Smooth muscle cell (in vitro differentiated cells): ENCODE measurements around the gene MORC2. TPM values are rescaled to one million over a fixed set of nuclear protein-coding genes. Genes with fewer than 3 reads are reported as not detected.

Experiments
- DNase-seq: peaks from one replicate; lab custom pipeline; 2025; ENCODE audit not compliant: unreplicated experiment; lab: John Stamatoyannopoulos, UW
- H2AFZ ChIP-seq: fragments of 200-600 bp; sonication (generic); 2 replicates; pipeline ENCODE4 v1.6.0; 2016; ENCODE audit warnings: antibody characterized with exemption, low read depth, mild to moderate bottlenecking
- H3F3A ChIP-seq: fragments of 200-600 bp; sonication (generic); 2 replicates; pipeline ENCODE4 v1.6.0; 2017; ENCODE audit warnings: antibody characterized with exemption, low read depth
- H3K27ac ChIP-seq: fragments of 200-600 bp; sonication (generic); 2 replicates; pipeline ENCODE4 v1.5.1; 2016; ENCODE audit warnings: low read depth, mild to moderate bottlenecking
- H3K27me3 ChIP-seq: fragments of 200-600 bp; sonication (generic); 2 replicates; pipeline ENCODE4 v1.6.1; 2016; ENCODE audit warnings: low read depth, mild to moderate bottlenecking
- H3K36me3 ChIP-seq: fragments of 200-600 bp; sonication (generic); 2 replicates; pipeline ENCODE4 v1.5.1; 2016; ENCODE audit warnings: low read depth
- H3K4me1 ChIP-seq: fragments of 200-600 bp; sonication (generic); 2 replicates; pipeline ENCODE4 v1.5.1; 2016; ENCODE audit warnings: low read depth
- H3K4me2 ChIP-seq: fragments of 200-600 bp; sonication (generic); 2 replicates; pipeline ENCODE4 v1.6.0; 2016; ENCODE audit warnings: mild to moderate bottlenecking
- H3K4me3 ChIP-seq: fragments of 200-600 bp; sonication (generic); 2 replicates; pipeline ENCODE4 v1.5.1; 2016; ENCODE audit warnings: mild to moderate bottlenecking
- H3K79me2 ChIP-seq: fragments of 200-600 bp; sonication (generic); 2 replicates; pipeline ENCODE4 v1.6.0; 2016; ENCODE audit warnings: low read depth, mild to moderate bottlenecking
- H3K9ac ChIP-seq: fragments of 200-600 bp; sonication (generic); 2 replicates; pipeline ENCODE4 v1.6.0; 2016; ENCODE audit warnings: low read depth
- H3K9me3 ChIP-seq: fragments of 200-600 bp; sonication (generic); replicated peaks from 2 replicates; pipeline ENCODE4 v1.5.1; 2016; ENCODE audit warnings: low read depth
- H4K20me1 ChIP-seq: fragments of 200-600 bp; sonication (generic); 2 replicates; pipeline ENCODE4 v1.6.0; 2016; ENCODE audit warnings: low read depth
- WGBS: methylation state at CpG from one replicate; pipeline ENCODE4 v1.1.7; 2016; ENCODE audit warnings: low lambda C conversion rate; 5-methylcytosine and 5-hydroxymethylcytosine counted together
- polyA plus RNA-seq: library from polyadenylated mRNA; unstranded; fragments of >200 nt; fragmentation: Nextera tagmentation; extraction: Ambion mirVana; gene quantifications from 2 replicates; pipeline ENCODE4 v1.2.1, GENCODE V29; 2016
- total RNA-seq: library from RNA; depleted of rRNA; stranded (reverse); fragments of >200 nt; gene quantifications from 2 replicates; pipeline ENCODE4 v1.2.3, GENCODE V29; 2014
- TF ChIP-seq, protein P1 (sequence below): fragments of 200-600 bp; sonication (generic); IDR thresholded peaks from 2 replicates; pipeline ENCODE4 v1.5.1; 2017; ENCODE audit warnings: borderline replicate concordance, mild to moderate bottlenecking, antibody characterized with exemption; ENCODE audit not compliant: insufficient read depth, poor library complexity, severe bottlenecking

Gene MORC2
- total and polyA plus RNA-seq, 2 experiments from 2014 or later: 22.0 to 42.9 TPM

DNA sequence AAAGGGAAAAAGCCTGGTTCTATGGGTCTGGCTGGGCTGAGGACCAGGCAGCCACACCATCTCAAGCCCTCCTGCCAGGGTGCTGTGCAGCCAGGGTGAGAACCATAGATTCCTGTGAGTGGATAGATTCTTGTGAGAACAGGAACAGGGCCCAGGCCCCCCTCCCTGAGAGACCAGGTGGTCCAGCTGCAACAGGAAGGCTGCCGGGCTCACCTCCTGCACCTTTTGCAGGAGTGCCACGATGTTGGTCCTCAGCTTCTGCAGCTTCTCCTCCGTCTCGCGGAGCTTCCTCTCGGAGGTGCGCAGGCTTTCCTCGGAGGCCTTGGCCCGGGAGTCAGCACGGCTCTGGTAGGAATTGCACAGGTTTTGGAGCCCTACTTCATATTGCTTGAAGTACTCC lies 40.8 kb downstream of the MORC2 start:
- peaks cover 5% of the 10 kb centered on the region for H3K36me3 ChIP-seq
- no peaks in the 10 kb centered on the region for H3K79me2 ChIP-seq
- H3K4me2 ChIP-seq: no peak overlapping the region
- H3K4me3 ChIP-seq: no peak overlapping the region
- H2AFZ ChIP-seq: no peak overlapping the region
- no peaks in the 10 kb centered on the region for H3F3A ChIP-seq
- WGBS: 95% methylated on average over 10 of the region's 10 CpGs
- no peak for DNase-seq
- H3K9me3 ChIP-seq: no peaks in the 10 kb centered on the region
- H3K27me3 ChIP-seq: no peaks in the 10 kb centered on the region
- TF ChIP-seq, protein P1, sequence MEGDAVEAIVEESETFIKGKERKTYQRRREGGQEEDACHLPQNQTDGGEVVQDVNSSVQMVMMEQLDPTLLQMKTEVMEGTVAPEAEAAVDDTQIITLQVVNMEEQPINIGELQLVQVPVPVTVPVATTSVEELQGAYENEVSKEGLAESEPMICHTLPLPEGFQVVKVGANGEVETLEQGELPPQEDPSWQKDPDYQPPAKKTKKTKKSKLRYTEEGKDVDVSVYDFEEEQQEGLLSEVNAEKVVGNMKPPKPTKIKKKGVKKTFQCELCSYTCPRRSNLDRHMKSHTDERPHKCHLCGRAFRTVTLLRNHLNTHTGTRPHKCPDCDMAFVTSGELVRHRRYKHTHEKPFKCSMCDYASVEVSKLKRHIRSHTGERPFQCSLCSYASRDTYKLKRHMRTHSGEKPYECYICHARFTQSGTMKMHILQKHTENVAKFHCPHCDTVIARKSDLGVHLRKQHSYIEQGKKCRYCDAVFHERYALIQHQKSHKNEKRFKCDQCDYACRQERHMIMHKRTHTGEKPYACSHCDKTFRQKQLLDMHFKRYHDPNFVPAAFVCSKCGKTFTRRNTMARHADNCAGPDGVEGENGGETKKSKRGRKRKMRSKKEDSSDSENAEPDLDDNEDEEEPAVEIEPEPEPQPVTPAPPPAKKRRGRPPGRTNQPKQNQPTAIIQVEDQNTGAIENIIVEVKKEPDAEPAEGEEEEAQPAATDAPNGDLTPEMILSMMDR: no peak
- no peaks in the 10 kb centered on the region for H3K4me1 ChIP-seq
- H4K20me1 ChIP-seq: peaks cover 7% of the 10 kb centered on the region
- no peak overlapping the region for H3K9ac ChIP-seq
- H3K27ac ChIP-seq: no peak overlapping the region

DNA sequence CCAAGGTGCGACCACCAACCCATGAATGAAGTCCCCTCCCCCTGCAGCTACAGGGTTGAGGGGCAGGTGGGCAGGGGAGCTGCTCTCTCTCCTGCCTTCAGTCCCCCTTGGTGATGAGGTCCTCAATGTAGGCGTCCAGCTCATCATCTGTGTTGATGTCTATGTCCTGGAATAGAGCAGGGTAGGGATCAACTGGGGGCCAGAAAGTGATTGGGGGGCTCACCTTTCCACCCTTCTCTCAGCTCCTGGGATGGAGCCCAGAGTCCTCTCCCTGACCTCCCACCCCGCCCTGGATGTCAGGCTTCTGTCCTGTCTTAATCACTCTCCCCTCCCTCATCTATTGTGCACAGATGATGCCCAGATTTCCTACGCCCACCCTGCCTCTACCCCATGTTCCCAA lies 41.9 kb downstream of the MORC2 start:
- Histone ChIP-seq H3K4me1 (no peaks in the 10 kb centered on the region), H3K79me2 (no peaks in the 10 kb centered on the region), H3K27ac (no peak overlapping the region), H3K4me3 (no peak overlapping the region), H2AFZ (no peak overlapping the region), H3K9me3 (no peaks in the 10 kb centered on the region), H4K20me1 (peaks cover 7% of the 10 kb centered on the region), H3K9ac (no peak overlapping the region), H3K4me2 (no peak overlapping the region), H3K36me3 (peaks cover 5% of the 10 kb centered on the region), H3K27me3 (no peaks in the 10 kb centered on the region), H3F3A (no peaks in the 10 kb centered on the region)
- 94% methylated on average over 4 of the region's 4 CpGs for WGBS
- TF ChIP-seq, protein P1: no peak
- DNase-seq: no peak

DNA sequence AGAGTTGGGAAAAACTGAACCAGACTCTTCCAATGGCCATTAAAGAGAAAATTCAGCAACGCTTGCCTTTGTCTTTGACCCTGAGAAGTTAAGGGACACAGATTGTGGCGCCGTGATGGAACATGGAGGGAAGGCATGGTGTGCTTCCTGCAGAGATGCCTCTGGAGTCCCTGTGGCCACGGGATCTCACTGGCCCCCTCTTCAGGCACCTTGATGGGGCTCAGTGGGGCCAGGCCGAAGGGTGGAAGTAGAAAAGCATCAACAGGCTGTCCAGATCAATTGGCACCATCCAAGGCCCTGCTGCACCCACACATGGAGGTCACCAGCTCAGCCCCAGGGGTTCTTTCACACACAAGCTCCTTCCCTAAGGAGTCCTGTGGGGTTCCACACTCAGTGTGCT lies 42.9 kb downstream of the MORC2 start:
- TF ChIP-seq, protein P1: no peak
- H3K9me3 ChIP-seq: no peaks in the 10 kb centered on the region

DNA sequence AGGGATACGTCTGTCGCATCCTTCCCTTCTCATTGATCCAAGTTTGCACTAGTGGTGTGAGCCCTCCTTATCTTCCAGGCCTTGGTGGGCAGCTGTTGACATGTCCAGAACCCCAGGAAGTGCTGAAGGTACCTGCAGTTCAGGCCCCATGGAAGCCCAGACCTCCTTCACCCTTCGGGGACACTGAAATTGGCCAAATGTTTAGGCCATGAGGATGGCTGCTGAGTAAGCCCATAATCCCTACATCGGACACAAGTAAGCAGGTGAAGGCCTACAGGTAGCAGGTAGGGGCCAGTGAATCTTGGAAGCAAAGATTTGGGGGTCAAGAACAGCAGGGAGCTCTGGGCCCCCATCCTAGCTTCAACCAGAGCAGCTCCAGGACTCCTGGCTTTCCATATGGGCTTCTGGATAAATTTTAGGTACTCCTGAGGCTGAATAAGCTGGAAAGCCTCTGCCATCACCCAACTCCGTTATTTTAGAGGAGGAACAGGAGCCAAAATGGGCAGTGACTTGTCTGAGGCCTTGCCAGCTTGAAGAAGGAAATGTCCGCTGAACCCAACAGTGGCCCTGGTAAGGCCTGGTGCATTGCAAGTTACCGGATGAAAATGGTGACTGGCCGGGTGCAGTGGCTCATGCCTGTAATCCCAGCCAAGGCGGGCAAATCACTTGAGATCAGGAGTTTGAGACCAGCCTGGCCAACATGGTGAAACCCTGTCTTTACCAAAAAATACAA lies 45.2 kb downstream of the MORC2 start:
- 97% methylated on average over 9 of the region's 9 CpGs for WGBS
- Histone ChIP-seq H3K27me3 (no peaks in the 10 kb centered on the region), H3K4me3 (no peak overlapping the region), H3K9ac (no peak overlapping the region), H2AFZ (no peak overlapping the region), H3K4me1 (no peaks in the 10 kb centered on the region), H4K20me1 (no peaks in the 10 kb centered on the region), H3K36me3 (peaks cover 5% of the 10 kb centered on the region), H3K79me2 (no peaks in the 10 kb centered on the region), H3K9me3 (no peaks in the 10 kb centered on the region), H3K4me2 (no peak overlapping the region), H3F3A (no peaks in the 10 kb centered on the region), H3K27ac (no peak overlapping the region)
- DNase-seq: no peak
- TF ChIP-seq, protein P1: no peak

More for the DNA sequence above, 42.9 kb downstream of the MORC2 start:
- DNase-seq: no peak
- H3K27me3 ChIP-seq: no peaks in the 10 kb centered on the region
- peaks cover 7% of the 10 kb centered on the region for H4K20me1 ChIP-seq
- no peaks in the 10 kb centered on the region for H3K79me2 ChIP-seq
- no peaks in the 10 kb centered on the region for H3K4me1 ChIP-seq
- no peak overlapping the region for H3K27ac ChIP-seq
- H3K4me2 ChIP-seq: no peak overlapping the region
- peaks cover 5% of the 10 kb centered on the region for H3K36me3 ChIP-seq
- no peaks in the 10 kb centered on the region for H3F3A ChIP-seq
- H3K4me3 ChIP-seq: no peak overlapping the region
- 97% methylated on average over 5 of the region's 5 CpGs for WGBS
- no peak overlapping the region for H3K9ac ChIP-seq
- no peak overlapping the region for H2AFZ ChIP-seq
